H9 (cell line): ENCODE data around the gene IL1RAPL1. TPM values are rescaled to one million over a fixed set of nuclear protein-coding genes. Genes with fewer than 3 reads are reported as not detected.

Experiments
- DNase-seq: peaks from one replicate; pipeline ENCODE4 v3.0.0-alpha.2; 2017
- H2AFZ ChIP-seq: one replicate; pipeline ENCODE4 v1.6.1; 2013; ENCODE audit warnings: mild to moderate bottlenecking, low read length, control low read depth, moderate library complexity
- H2AK5ac ChIP-seq: 2 replicates; pipeline ENCODE4 v1.6.1; 2013; ENCODE audit warnings: low read length, control low read depth, mixed read lengths; ENCODE audit not compliant: insufficient read length
- H2BK120ac ChIP-seq: one replicate; pipeline ENCODE4 v1.6.1; 2013; ENCODE audit warnings: low read depth, mild to moderate bottlenecking, low read length, control low read depth, inconsistent platforms; ENCODE audit not compliant: poor library complexity, severe bottlenecking
- H2BK12ac ChIP-seq: 2 replicates; pipeline ENCODE4 v1.6.1; 2013; ENCODE audit warnings: low read length, control low read depth, mixed read lengths, low read depth; ENCODE audit not compliant: insufficient read length
- H2BK15ac ChIP-seq: 2 replicates; pipeline ENCODE4 v1.6.1; 2013; ENCODE audit warnings: low read depth, low read length, control low read depth
- H2BK20ac ChIP-seq: one replicate; pipeline ENCODE4 v1.6.1; 2013; ENCODE audit warnings: low read depth, mild to moderate bottlenecking, low read length, control low read depth, inconsistent platforms; ENCODE audit not compliant: poor library complexity, severe bottlenecking
- H2BK5ac ChIP-seq: 2 replicates; pipeline ENCODE4 v1.6.1; 2013; ENCODE audit warnings: low read length, control low read depth, mixed read lengths; ENCODE audit not compliant: insufficient read length
- H3K14ac ChIP-seq: 2 replicates; pipeline ENCODE4 v1.6.1; 2013; ENCODE audit warnings: low read length, control low read depth; ENCODE audit not compliant: insufficient read depth
- H3K18ac ChIP-seq: 2 replicates; pipeline ENCODE4 v1.6.1; 2013; ENCODE audit warnings: low read depth, mild to moderate bottlenecking, mixed read lengths, low read length, control low read depth; ENCODE audit not compliant: insufficient read length
- H3K23ac ChIP-seq: 2 replicates; pipeline ENCODE4 v1.6.1; 2013; ENCODE audit warnings: low read length, control low read depth, mixed read lengths, low read depth; ENCODE audit not compliant: insufficient read length
- H3K23me2 ChIP-seq: 2 replicates; pipeline ENCODE4 v1.6.1; 2013; ENCODE audit warnings: low read depth, mild to moderate bottlenecking, mixed read lengths, low read length, control low read depth; ENCODE audit not compliant: insufficient read length, poor library complexity, severe bottlenecking
- H3K27ac ChIP-seq: 2 replicates; pipeline ENCODE4 v1.5.1; 2013; ENCODE audit warnings: low read length, control low read depth, mixed read lengths, low read depth; ENCODE audit not compliant: insufficient read length
- H3K27me3 ChIP-seq: 2 replicates; pipeline ENCODE4 v1.6.1; 2013; ENCODE audit warnings: low read length, control low read depth, inconsistent platforms; ENCODE audit not compliant: insufficient read depth
- H3K4ac ChIP-seq: 2 replicates; pipeline ENCODE4 v1.6.1; 2013; ENCODE audit warnings: low read depth, mild to moderate bottlenecking, control low read depth, inconsistent platforms, low read length, moderate library complexity
- H3K4me1 ChIP-seq: 2 replicates; pipeline ENCODE4 v1.6.1; 2013; ENCODE audit warnings: low read length, control low read depth, inconsistent platforms; ENCODE audit not compliant: insufficient read depth
- H3K4me2 ChIP-seq: 2 replicates; pipeline ENCODE4 v1.6.1; 2013; ENCODE audit warnings: low read length, control low read depth, mixed read lengths; ENCODE audit not compliant: insufficient read length, insufficient read depth
- H3K56ac ChIP-seq: 2 replicates; pipeline ENCODE4 v1.6.1; 2013; ENCODE audit warnings: low read depth, mild to moderate bottlenecking, mixed read lengths, low read length, control low read depth; ENCODE audit not compliant: insufficient read length
- H3K79me1 ChIP-seq: 2 replicates; pipeline ENCODE4 v1.6.1; 2013; ENCODE audit warnings: low read depth, mild to moderate bottlenecking, moderate library complexity, low read length, control low read depth, inconsistent platforms; ENCODE audit not compliant: insufficient read depth, poor library complexity, severe bottlenecking
- H3K79me2 ChIP-seq: 2 replicates; pipeline ENCODE4 v1.6.1; 2013; ENCODE audit warnings: low read length, control low read depth, inconsistent platforms; ENCODE audit not compliant: insufficient read depth
- H3K9ac ChIP-seq: 2 replicates; pipeline ENCODE4 v1.6.1; 2013; ENCODE audit warnings: low read length, control low read depth, mixed read lengths; ENCODE audit not compliant: insufficient read length; ENCODE audit errors: extremely low read depth
- H3K9me3 ChIP-seq: one replicate; pipeline ENCODE4 v1.6.1; 2013; ENCODE audit warnings: low read depth, low read length, inconsistent platforms; ENCODE audit not compliant: control insufficient read depth
- H3T11ph ChIP-seq: one replicate; pipeline ENCODE4 v1.6.1; 2013; ENCODE audit warnings: mild to moderate bottlenecking, low read length, control low read depth, inconsistent platforms
- H4K20me1 ChIP-seq: one replicate; pipeline ENCODE4 v1.6.1; 2013; ENCODE audit not compliant: control insufficient read depth, insufficient read length, insufficient read depth
- H4K5ac ChIP-seq: 2 replicates; pipeline ENCODE4 v1.6.1; 2013; ENCODE audit warnings: low read depth, mild to moderate bottlenecking, mixed read lengths, low read length, control low read depth; ENCODE audit not compliant: insufficient read length
- H4K8ac ChIP-seq: replicated peaks from 2 replicates; pipeline ENCODE4 v1.6.1; 2013; ENCODE audit warnings: low read length, control low read depth, mixed read lengths, low read depth; ENCODE audit not compliant: insufficient read length
- H4K91ac ChIP-seq: 2 replicates; pipeline ENCODE4 v1.6.1; 2013; ENCODE audit warnings: low read depth, mild to moderate bottlenecking, moderate library complexity, mixed read lengths, low read length, control low read depth; ENCODE audit not compliant: insufficient read length
- H3K27ac Mint-ChIP-seq, 3 experiments: 2 replicates in 2 of 3; 3 replicates in 1 of 3; pipeline ENCODE4 v1.8.0; 2020 to 2021; ENCODE audit warnings: mixed read lengths in 3 of 3, mild to moderate bottlenecking in 1 of 3, moderate library complexity in 1 of 3
- H3K27me3 Mint-ChIP-seq: 2 replicates; pipeline ENCODE4 v1.8.0; 2021; ENCODE audit warnings: low read depth, mild to moderate bottlenecking, moderate library complexity, mixed read lengths
- H3K36me3 Mint-ChIP-seq, 3 experiments: 2 replicates in 2 of 3; 3 replicates in 1 of 3; pipeline ENCODE4 v1.8.0; 2020 to 2021; ENCODE audit warnings: low read depth in 3 of 3, mixed read lengths in 3 of 3; ENCODE audit not compliant: insufficient read depth in 1 of 3
- H3K4me1 Mint-ChIP-seq, 2 experiments: 2 replicates each; pipeline ENCODE4 v1.8.0; 2020; ENCODE audit warnings: mixed read lengths in 2 of 2
- H3K4me3 Mint-ChIP-seq, 2 experiments: 2 replicates in 1 of 2; 3 replicates in 1 of 2; pipeline ENCODE4 v1.8.0; 2020 to 2021; ENCODE audit warnings: mild to moderate bottlenecking in 2 of 2, mixed read lengths in 2 of 2, moderate library complexity in 1 of 2
- H3K9me3 Mint-ChIP-seq, 2 experiments: 2 replicates in 1 of 2; 3 replicates in 1 of 2; pipeline ENCODE4 v1.8.0; 2020; ENCODE audit warnings: mild to moderate bottlenecking in 2 of 2, mixed read lengths in 2 of 2, moderate library complexity in 1 of 2
- CTCF ChIP-seq: fragments of 200-600 bp; sonication (generic); conservative IDR thresholded peaks from 3 replicates; pipeline ENCODE4 v1.8.0; 2021; ENCODE audit warnings: antibody characterized with exemption, mild to moderate bottlenecking
- WGBS: extraction: QIAGEN DNeasy Blood & Tissue Kit; methylation state at CpG from one replicate; pipeline ENCODE4 v1.1.7; 2013; ENCODE audit warnings: missing lambda C conversion rate, low lambda C conversion rate, mixed read lengths; ENCODE audit not compliant: insufficient read length; ENCODE audit errors: extremely low coverage; 5-methylcytosine and 5-hydroxymethylcytosine counted together
- total RNA-seq: library from RNA; stranded (reverse); gene quantifications from 2 replicates; pipeline ENCODE4 v1.2.1, GENCODE V29; 2021

Gene IL1RAPL1
- total RNA-seq, 1 experiment from 2014 or later = 0.31 TPM

GRCh38 chrX:29587107-29587506 is 999.9 kb downstream of the IL1RAPL1 start:
- no peaks in the 10 kb centered on the region for H3K9me3 ChIP-seq
- no peak overlapping the region for H2BK15ac ChIP-seq
- H3K27me3 Mint-ChIP-seq = no peaks in the 10 kb centered on the region
- no peak overlapping the region for H3K9ac ChIP-seq
- H3K27ac Mint-ChIP-seq = no peak overlapping the region
- DNase-seq = no peak
- no peak overlapping the region for H2AK5ac ChIP-seq
- no peak overlapping the region for H3K23ac ChIP-seq
- no peak overlapping the region for H3K18ac ChIP-seq
- no peaks in the 10 kb centered on the region for H3K4me1 ChIP-seq
- H3K27ac ChIP-seq = no peak overlapping the region
- H3K23me2 ChIP-seq = no peaks in the 10 kb centered on the region
- H3K14ac ChIP-seq = no peak overlapping the region
- no peak overlapping the region for H2BK12ac ChIP-seq
- H3K4me2 ChIP-seq = no peak overlapping the region
- no peak overlapping the region for H2BK20ac ChIP-seq
- peaks cover 0 to 59% of the 10 kb centered on the region in 2 experiments; a peak in 4 of 5 replicates for H3K9me3 Mint-ChIP-seq
- no peak overlapping the region for H4K8ac ChIP-seq
- H3K4ac ChIP-seq = no peak overlapping the region
- peaks cover 0 to 3% (median 0%) of the 10 kb centered on the region in 3 experiments; a peak in 1 of 7 replicates for H3K36me3 Mint-ChIP-seq
- no peak overlapping the region for H3T11ph ChIP-seq
- no peak overlapping the region for H2AFZ ChIP-seq
- no peak overlapping the region for H3K4me3 Mint-ChIP-seq
- no peaks in the 10 kb centered on the region; the same call in 1 of the 2 replicates for H3K27me3 ChIP-seq
- H3K56ac ChIP-seq = no peak overlapping the region
- no peaks in the 10 kb centered on the region for H4K20me1 ChIP-seq
- TF ChIP-seq CTCF = no peak
- H4K91ac ChIP-seq = no peak overlapping the region
- H4K5ac ChIP-seq = no peak overlapping the region
- H3K79me1 ChIP-seq = no peaks in the 10 kb centered on the region
- no peaks in the 10 kb centered on the region for H3K79me2 ChIP-seq
- 100% methylated on average over 1 of the region's 2 CpGs for WGBS
- H2BK5ac ChIP-seq = no peak overlapping the region
- no peak overlapping the region for H2BK120ac ChIP-seq
- H3K4me1 Mint-ChIP-seq = peaks cover 0 to 6% of the 10 kb centered on the region in 2 experiments; a peak in 2 of 4 replicates
